ENCODE measurements around the gene PLA2G2D.

The PLA2G2D gene

DNA sequence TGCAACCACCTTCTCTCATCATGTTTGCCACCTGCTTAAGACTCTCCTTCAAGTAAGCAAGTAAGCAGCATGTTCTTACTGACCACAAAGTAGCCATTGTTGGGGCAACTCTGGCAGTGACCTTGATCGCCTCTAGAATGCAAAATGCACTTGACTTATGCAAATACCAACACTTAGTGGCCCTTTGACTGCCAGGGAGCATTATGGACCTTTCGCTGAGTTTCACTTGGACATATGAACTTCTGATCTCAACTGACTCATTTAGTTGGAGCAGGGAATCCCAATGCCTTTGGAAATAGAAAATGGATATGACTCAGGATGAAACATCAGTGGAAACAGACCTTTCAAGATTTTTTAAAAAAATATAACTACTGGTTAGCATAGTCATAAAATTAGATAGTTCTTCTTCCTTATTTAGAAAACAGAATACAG is 55.5 kb downstream of the PLA2G2D start:
- Histone ChIP-seq H3K79me2 (ENCODE audit: control insufficient read depth, insufficient read depth, low read length) (no peaks in the 10 kb centered on the region), H2BK5ac (ENCODE audit: low read length) (no peak overlapping the region), H3K36me3 (ENCODE audit: control insufficient read depth, insufficient read depth, low read length) (no peaks in the 10 kb centered on the region), H3K9ac (ENCODE audit: low read length) (no peak overlapping the region), H3K79me1 (ENCODE audit: low read length) (no peaks in the 10 kb centered on the region), H3K4ac (ENCODE audit: low read depth, low read length) (no peak overlapping the region), H3K27me3 (ENCODE audit: insufficient read depth, low read length, poor library complexity) (no peaks in the 10 kb centered on the region), H3K23ac (ENCODE audit: low read length) (no peak overlapping the region), H4K5ac (ENCODE audit: low read length) (no peak overlapping the region), H2BK120ac (ENCODE audit: low read depth, low read length) (no peak overlapping the region), H3K18ac (ENCODE audit: low read length) (no peak overlapping the region), H3K4me3 (ENCODE audit: low read length) (no peak overlapping the region), H2BK15ac (replicated peaks; ENCODE audit: low read depth) (no peak overlapping the region), H4K8ac (ENCODE audit: low read depth, low read length) (no peak overlapping the region), H3K4me2 (ENCODE audit: low read length) (no peak overlapping the region), H3K56ac (ENCODE audit: low read length) (no peak overlapping the region), H3K27ac (ENCODE audit: low read depth, low read length) (no peak overlapping the region), H2AK5ac (ENCODE audit: low read length) (no peak overlapping the region), H3K4me1 (ENCODE audit: control insufficient read depth, low read depth, low read length) (no peaks in the 10 kb centered on the region)
- no peak for DNase-seq
- WGBS (ENCODE audit: extremely low coverage, insufficient coverage, low lambda C conversion rate), result no CpG with 5 or more reads among the region's 2 CpGs
